HEK293T (cell line): Measurements from ENCODE around the gene HIVEP2.

Experiments
- ARNT ChIP-seq: fragments of 450-650 bp; IDR thresholded peaks from 2 replicates; pipeline ENCODE4 v1.6.1; 2017; ENCODE audit warnings: mild to moderate bottlenecking
- BHLHE40 ChIP-seq: fragments of 450-650 bp; IDR thresholded peaks from 2 replicates; pipeline ENCODE4 v1.6.1; 2016; ENCODE audit warnings: mild to moderate bottlenecking, moderate library complexity, borderline replicate concordance
- FOXA1 ChIP-seq: fragments of 450-650 bp; IDR thresholded peaks from 2 replicates; pipeline ENCODE4 v1.6.1; 2016; ENCODE audit warnings: mild to moderate bottlenecking
- FOXK2 ChIP-seq: fragments of 450-650 bp; IDR thresholded peaks from 2 replicates; pipeline ENCODE4 v1.6.1; 2016; ENCODE audit warnings: mild to moderate bottlenecking
- FOXM1 ChIP-seq: fragments of 450-650 bp; IDR thresholded peaks from 2 replicates; pipeline ENCODE4 v1.6.1; 2017; ENCODE audit warnings: mild to moderate bottlenecking, borderline replicate concordance
- SP1 ChIP-seq: fragments of 450-650 bp; IDR thresholded peaks from 2 replicates; pipeline ENCODE4 v1.6.1; 2017
- SUZ12 ChIP-seq: fragments of 450-650 bp; IDR thresholded peaks from 2 replicates; pipeline ENCODE4 v1.6.1; 2016; ENCODE audit warnings: mild to moderate bottlenecking
- TARDBP ChIP-seq: fragments of 450-650 bp; IDR thresholded peaks from 2 replicates; pipeline ENCODE4 v1.6.1; 2016
- ZNF384 ChIP-seq: fragments of 450-650 bp; IDR thresholded peaks from 2 replicates; pipeline ENCODE4 v1.6.1; 2016
- TF ChIP-seq, protein P1 (sequence below): fragments of 450-650 bp; IDR thresholded peaks from 2 replicates; pipeline ENCODE4 v1.6.1; 2016

DNA sequence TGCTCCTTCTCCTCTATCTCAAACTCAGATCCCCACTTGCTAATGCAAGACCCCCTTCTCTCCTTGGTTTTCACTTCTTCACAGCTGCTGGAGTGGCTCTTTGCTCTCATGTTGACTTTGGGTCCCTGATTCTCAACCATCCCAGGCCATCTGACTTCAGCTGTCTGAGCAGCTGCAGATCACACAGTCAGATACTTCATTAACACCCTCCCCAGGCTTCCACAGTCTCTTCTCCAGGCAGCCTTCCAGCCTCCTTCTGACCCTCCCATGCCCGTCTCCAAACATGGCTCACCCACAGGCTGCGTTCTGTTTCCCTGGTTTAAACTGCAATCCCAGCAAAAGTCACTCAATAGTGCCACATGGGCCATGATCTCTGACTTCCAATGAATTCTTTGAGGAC, 65.4 kb downstream of the HIVEP2 start:
- TF ChIP-seq SP1 (no peak), SUZ12 (no peak), FOXA1 (no peak), FOXM1 (no peak), ARNT (no peak), ZNF384 (no peak), FOXK2 (no peak), TARDBP (no peak), BHLHE40 (no peak)
- TF ChIP-seq, protein P1, sequence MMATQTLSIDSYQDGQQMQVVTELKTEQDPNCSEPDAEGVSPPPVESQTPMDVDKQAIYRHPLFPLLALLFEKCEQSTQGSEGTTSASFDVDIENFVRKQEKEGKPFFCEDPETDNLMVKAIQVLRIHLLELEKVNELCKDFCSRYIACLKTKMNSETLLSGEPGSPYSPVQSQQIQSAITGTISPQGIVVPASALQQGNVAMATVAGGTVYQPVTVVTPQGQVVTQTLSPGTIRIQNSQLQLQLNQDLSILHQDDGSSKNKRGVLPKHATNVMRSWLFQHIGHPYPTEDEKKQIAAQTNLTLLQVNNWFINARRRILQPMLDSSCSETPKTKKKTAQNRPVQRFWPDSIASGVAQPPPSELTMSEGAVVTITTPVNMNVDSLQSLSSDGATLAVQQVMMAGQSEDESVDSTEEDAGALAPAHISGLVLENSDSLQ = no peak
